Stimulated activated CD8-positive, alpha-beta memory T cell treated with anti-CD3 and anti-CD28 coated beads, Interleukin-12 subunit alpha, Interleukin-12 subunit beta, amount 100 ng/mL, for 1 hour (primary cell): ENCODE data around the gene CCDC33.

Experiments
- DNase-seq: peaks from one replicate; pipeline ENCODE4 v3.0.0-alpha.2; 2020; ENCODE audit warnings: low read depth

The CCDC33 gene

DNA sequence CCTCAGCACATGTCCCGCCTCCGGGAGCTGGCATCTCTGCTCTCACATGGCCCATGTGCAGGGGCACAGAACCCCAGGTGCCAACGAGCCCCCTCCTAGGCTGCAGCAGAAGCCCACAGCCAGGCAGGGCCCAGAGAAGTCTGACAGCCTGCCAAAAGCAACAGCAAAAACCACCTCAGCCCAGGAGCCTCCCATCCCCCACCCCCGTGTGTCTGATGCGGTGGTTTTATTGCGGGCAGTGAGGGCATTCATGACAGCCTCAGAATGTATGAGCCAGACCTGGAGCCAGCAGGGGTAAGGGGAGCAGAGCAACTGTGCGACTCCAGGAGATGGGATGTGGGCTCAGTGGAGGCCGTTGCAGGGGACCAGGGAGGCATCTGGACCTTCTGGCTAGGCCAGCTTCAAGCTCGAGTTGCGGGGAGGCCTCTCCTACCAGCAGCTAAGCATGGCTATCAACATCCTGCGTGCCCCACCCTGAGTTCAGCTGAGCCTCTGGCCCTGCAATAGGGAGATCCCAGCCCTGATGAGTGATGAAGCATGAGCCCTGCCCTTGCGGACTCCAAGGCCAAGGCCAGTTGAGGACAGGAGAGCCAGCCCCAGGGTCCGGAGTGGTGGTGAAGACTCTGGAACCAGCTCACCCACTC lies 78.8 kb downstream of the CCDC33 start:
- DNase-seq, result no peak

DNA sequence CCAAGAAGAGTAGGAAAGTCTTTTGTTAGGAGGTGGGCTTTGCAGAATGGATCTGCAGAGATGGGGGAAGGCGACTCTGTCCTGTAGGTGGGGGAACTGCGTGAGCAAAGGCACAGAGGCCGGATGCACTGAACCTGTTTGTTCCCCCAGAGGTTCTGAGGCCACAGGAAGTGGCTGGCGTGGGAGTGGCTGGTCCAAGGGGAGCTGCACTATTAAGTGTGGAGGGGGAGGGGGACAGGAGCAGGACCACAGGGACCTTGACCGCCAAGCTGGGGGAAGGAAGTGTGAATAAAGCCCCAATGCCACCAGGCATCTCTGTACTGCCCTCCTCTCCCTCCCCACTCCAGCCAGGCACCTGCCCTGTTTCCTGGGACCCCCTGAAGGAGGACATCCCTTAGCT lies 79.5 kb downstream of the CCDC33 start:
- no peak for DNase-seq

DNA sequence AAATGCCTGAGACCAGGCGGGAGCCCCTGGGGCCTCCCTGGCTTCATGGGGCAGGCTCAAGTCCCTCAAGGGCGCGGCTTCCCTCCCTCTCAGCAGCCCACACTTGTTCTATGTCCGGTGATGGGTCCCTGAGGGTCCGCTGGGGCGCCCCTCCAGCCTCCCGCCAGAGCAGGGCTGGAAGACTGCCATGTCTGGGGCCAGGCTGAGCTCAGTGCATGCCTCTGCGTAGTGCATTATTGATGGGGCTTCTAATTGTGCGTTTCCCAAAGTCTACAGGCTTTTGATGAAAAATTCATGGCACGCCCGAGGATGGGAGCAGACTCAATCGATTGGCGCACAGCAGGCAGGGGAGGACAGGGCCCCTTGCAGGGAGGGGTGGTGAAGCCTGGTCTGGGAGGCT lies 80.0 kb downstream of the CCDC33 start:
- no peak for DNase-seq

DNA sequence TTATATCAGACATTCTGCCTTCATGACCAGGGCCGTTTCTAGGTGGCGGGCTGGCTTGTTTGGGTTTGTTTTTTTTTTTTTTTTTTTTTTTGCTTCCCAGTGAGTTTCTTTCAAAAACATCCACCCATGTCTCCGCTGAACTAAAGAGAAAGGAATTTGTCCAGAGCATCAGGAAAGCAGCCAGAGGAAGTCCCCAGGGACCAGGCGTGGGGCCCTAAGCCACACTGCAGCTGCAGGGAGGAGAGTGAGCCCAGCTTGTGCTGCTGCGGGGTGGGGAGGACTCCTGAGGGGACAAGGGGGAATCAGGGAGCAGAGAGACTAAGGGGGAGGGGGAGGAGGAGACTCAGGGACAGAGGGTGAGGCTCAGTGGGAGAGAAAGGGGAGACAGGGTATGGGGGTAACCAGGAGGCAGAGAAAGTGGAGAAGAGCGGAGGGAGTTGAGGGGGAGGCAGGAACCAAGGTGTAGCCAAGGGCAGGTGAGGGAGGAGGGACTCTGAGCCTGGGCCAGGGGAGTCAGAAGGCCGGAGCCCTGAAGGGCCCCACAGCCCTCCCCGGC lies 81.8 kb downstream of the CCDC33 start:
- DNase-seq, result no peak

DNA sequence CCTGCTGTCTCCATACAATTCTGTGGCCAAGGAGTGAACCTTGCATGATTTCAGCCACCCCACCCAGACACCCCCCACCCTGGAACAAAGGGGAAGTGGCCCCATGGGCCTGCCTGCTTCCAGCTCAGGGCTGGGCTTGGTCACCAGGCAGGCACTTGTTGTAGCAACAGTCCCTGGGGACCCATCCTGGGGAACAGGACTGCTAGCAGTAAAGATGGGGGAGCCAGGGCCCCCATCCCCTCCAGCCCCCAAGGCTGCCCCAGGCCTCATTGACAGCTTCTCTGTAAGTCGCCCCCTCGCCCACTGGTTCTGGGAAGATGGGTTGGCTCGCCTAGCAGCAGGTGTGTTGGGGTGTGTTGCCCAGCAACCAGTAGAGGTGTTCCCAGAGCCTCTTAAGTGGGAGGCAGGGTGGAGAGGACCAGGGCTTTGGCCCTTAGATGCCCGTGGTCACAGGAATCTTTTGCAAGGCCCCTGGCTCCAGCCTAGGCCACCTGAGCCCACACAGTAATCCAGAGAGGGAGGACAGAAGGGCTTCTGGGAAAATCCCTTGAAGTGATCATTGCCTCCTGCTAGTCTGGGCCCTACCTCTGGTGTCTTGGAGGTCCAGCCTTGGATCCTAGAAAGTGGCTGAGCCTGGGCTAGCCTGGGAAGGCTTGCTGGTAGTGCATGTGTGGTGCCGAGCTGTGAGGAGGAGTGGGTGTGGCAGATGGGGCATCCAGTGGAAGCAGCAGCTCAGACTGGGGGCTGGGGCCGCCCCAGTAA lies 82.4 kb downstream of the CCDC33 start:
- no peak for DNase-seq

DNA sequence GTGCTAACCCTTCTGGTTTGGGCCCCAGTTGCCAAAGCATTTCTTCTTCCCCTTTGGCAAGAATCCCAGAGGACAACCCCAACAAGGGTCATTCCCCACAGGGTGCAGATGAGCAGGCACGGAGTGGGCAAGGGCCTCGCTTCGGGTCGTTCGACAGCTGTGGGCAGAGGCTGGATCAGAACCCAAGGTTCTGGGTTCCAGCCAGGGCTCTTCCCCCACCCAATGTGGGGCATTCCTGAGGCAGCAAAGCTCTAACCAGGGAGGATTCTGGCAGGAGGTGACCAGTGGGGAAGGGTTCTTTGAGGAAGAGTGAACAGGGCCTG lies 83.0 kb downstream of the CCDC33 start:
- no peak for DNase-seq

DNA sequence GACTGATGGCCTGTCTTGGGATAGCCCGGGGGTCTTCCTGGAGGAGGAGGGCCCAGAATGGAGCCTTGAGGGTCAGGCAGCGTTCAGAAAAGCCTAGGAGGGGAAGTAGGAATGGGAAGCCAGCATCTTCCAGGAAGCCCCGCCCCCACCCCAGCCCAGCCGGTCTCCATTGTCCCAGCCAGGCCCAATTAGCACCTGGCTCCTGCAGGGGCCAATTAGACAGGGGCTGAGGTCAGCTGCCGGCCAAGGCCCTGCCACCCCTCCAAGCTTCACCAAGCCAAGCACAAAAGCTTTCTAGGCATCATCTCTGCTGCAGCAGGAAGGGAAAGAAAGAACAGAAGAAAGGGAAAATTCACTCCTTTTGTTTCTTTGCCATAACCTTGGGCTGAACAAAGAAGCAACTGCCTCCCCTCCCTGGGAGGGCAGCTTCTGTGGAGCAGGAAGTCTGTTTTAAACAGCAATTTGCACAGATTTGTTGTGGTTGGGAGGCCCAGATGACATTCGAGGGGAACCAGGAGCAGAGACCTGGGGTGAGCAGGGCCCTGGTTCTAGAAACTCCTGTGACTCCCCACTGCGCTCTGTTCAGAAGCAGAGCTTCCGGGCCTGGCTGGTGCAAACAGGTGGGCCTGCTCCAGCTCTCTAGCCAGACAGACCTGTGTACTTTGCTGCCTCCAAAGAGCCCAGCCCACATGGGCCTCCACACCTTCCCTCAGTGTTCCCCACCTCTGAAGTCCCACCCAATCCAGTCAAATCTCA lies 83.6 kb downstream of the CCDC33 start:
- no peak for DNase-seq

DNA sequence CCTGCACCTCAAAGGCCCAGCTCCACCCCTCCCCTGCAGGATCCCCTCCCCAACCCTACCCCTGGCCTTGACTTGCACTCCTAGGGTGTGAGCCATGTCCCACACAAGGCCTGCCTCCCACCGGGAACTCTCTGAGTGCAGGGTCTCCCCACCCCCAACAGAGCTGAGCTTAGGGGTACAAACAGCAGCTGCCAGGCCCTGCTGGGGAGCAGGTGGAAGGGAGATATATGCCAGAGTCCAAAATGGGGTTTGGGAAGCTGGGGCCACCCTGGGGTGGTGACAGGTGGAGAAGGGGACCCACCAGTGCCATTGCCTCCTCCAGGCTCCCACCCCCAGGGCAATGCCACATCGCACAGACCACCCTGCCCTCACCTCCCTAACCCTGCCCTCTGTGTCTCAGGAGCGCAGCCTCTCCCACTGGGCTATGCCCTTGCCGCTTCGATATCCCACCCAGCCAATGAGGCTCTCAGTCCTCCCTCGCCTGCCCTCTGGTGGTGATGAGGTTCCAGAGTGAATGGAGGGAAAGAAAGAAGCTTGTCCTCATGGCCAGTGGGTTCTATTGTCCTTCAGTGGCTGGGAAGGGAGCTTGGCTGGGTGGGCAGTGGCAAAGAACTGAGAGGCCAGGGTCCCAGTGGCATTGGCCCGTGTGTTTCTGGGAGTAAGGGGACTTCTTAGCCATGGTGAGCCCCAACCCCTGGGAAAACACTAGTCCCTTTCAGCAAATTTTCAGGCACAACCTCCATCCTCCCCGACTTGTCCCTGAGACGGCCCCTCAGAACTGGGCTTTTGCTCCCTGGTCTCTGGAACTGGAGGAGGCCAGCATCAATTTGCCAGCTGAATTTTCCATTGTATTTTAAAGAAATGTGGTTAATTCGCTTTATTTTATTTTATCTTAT lies 84.5 kb downstream of the CCDC33 start:
- no peak for DNase-seq

DNA sequence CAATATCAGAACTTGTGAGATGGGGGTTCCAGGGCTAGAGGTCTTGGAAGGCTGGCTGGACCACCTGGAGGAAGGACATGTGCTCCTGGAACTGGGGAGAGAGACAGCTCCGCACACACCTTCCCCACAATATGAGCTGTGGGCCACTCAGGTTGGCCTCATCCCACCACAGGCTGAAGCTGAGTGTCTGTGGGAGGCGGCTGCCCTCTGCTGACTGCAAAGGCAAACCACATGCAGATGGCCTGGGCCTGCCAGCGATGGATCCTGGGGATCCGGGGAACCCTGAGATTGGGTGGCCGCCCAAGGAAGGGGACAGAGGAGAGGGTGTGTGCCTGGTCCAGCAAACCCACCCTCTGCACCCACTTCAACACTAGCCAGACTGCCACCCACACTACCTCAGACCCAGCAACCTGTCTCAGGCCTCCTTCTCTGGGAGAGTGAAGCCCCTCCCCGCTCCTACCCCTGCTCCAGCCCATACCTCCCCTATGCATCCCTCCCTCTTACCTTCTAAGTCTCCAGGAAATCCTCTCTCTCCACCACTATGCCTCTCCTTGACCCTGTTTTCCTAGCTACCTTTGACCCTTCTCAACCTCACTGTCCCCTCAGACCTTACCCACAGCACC lies 86.5 kb downstream of the CCDC33 start:
- DNase-seq, result peak; percentile 39

DNA sequence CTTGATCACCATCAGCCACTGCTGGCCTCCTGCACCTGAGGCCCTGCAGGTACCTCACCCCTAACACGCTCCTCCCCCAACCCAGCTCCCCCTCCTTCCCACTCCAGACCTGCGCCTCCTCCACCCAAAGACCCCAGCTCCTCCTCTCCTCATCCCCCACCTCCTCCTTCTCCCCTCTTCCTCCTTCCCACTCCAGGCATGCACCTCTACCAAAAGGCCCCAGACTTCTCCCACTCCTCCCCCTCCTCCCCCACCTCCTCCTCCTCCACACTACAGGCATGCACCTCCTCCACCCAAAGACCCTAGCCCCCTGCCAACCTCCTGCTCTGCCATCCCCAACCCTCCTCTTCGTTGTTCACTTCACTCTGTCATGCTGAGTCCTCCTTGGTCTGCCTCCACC lies 88.6 kb downstream of the CCDC33 start:
- no peak for DNase-seq

DNA sequence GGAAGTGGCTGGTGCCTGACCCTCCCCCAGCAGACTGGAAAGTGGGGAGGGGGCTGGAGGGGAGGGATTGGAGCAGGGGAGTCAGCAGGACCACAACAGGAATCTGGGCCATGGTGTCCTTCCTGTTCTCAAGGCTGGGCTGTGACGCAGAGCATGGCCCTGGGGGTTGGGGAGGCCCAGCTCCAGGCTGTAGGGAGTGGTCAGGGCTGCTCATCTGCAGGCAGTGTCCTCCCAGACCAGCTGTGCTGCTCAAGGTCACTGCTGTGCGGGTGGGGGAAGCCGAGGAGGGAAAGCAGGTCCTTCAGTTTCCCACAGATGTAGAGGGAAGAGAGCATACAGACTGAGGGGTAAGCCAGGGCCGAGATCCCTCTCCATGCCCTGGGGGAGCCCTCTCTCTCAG lies 90.6 kb downstream of the CCDC33 start:
- no peak for DNase-seq

DNA sequence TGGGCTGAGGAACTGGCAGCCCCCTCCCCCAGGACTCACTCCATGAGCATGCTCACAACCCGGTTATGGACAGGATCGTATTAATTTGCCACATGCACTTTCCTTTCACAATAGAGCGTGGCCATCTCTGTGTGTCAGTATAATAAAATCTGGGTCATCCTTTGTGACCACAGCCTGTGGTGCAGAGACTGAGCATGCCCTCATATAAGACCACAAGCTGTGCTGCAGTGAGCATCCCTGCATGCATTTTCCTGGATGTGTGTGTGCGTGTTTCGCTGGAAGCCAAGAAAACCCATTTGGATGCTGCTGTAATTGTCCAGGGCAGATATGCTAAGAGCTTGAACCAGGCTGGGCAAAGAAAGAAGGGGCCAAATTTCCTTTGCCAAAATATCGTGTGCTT lies 91.6 kb downstream of the CCDC33 start:
- DNase-seq, result no peak

DNA sequence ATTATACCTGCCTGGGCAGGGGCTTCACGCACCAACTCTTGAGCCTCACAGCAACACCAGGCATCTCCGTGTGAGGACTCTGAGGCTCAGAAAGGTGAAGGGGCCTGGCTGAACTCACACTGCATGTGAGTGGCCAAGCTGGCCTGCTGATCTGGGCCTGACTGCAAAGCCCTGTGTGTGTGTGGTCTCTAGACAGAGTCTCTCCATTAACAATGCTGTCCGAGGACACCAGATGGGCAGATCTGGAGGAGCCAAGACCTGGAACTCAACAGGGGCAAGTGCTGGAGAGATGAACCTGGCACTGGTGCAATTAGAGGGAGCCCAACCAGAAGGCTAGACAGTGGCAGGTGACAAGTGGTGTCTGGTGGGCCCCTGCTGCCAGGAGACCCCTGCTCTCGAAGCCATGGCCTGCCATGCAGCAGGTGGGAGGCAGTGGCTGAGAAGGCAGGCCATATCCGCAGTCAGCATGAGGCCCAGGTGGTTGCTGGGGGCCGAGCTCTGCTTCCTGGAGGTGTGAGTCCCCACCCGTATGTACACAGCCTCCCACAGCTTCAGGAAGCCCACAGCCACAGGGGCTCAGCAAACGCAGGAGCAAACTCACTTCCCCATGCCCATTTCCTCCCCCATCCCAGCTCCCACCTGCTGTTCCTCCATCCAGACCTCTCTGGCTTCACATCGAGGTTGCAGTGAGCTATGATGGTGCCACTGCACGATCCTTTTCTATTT lies 92.4 kb downstream of the CCDC33 start:
- no peak for DNase-seq

DNA sequence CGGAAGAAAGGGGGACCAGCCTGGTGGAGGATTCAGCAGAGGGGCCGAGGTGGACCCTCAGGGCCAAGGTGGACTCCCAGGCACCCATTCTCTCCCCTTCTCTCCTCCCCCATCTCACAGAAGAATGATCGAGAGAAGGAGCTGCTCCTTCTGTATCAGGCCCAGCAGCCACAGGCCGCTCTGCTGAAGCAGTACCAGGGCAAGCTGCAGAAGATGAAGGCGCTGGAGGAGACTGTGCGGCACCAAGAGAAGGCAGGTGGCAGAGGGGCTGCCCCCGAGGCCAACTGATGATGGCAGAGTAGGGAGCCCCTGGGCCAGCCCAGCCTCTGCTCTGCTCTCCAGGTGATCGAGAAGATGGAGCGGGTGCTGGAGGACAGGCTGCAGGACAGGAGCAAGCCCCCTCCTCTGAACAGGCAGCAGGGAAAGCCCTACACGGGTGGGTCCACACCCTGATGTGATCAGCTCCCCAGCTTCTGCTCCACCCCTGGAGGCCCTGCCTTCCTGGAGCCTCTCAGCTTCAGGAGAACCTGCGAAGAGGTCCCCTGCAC lies 94.8 kb downstream of the CCDC33 start:
- no peak for DNase-seq

DNA sequence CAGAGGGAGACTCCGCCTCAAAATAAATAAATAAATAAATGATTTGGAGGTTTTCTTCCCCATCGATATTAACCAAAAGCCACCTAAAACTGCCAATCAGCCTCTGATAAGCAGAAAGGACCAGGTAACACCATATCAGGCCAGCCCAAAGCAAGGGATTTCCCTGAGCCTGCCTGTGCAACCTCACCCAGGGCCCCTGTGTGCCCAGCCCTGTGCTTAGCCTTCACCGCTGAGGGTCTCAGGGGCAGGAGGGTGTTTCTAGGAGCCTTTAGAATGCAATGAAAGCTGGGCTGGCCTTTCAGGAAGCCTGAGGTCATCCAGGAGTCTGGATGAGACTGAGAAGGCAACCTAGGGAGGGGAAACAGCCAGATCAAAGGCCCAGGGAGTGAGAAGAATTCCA lies 95.9 kb downstream of the CCDC33 start:
- no peak for DNase-seq

DNA sequence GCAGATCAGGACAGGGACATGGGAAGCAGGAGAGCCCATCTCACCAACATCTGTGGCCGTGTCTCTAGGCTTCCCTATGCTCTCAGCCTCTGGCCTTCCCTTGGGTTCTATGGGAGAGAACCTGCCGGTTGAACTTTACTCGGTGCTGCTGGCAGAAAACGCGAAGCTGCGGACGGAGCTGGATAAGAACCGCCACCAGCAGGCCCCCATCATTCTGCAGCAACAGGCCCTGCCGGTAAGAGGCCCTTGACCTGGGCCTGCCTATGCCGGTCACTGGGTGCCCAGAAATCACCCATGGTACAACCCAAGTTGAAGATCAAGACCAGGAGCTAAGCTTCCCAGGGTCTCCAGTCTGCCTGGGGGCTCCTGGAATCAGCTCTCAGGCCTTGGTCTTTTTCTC lies 96.5 kb downstream of the CCDC33 start:
- no peak for DNase-seq

DNA sequence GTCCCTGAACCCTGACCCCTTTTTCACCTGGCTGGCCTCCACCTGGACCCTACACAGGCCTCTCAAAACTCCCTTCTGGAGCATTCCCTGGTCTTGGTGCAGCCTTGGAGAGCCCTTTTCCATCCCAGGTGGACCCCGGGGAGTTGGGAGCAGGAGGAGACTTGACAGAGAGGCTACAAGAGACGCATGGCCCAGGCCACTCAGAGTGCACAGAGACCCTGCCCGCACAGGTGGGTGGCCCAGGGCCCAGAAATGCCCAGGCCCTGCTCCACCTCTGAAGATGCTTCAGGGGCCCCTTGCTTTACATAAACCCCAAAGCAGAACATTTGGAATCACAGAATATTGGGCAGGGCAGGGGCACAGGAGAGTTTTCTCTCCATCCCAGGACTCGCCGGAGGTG lies 97.0 kb downstream of the CCDC33 start:
- DNase-seq, result no peak

DNA sequence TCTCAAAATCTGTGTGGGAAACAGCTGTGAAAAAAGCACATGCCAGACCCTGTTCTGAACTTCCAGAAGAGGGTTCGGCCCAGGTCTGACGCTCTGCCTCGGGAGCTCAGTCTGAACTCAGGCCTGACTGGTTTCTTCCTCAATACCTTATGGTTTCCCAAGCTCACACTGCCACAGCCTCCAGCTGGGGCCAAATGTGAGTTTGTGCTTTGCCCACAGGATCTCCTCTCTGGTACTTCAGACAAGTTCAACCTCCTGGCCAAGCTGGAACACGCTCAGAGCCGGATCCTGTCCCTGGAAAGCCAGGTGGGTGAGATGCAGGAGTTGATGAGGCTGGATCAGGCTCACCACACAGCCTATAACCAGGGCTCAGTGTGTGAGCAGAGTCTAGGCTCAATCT lies 97.5 kb downstream of the CCDC33 start:
- no peak for DNase-seq

DNA sequence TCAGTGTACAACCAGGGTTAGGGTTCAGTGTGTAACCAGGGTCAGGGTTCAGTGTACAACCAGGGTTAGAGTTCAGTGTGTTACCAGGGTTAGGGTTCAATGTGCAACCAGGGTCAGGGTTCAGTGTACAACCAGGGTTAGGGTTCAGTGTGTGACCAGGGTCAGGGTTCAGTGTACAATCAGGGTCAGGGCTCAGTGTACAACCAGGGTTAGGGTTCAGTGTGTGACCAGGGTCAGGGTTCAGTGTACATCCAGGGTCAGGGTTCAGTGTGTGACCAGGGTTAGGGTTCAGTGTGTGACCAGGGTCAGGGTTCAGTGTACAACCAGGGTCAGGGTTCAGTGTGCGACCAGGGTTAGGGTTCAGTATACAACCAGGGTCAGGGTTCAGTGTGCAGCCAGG lies 98.0 kb downstream of the CCDC33 start:
- DNase-seq, result no peak

DNA sequence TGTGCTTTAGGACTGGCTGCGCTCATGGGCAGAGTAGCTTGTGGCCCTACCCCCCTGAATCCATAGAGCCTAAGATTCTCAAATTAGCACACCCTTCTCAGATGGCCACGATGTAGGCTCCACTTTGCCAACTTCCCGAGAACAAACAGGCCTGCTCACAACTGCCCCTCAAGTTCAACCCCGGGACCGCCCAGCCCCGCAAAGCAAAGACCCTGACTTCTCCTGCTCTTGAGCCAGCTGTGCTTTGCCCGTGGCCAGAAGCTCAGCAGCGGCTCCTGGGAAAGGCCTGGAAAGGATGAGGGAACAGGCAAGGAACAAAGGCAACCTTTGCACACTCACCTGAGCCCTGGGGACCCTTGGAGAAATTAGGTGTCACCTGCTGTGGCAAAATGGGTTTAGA lies 99.3 kb downstream of the CCDC33 start:
- no peak for DNase-seq
